SIG-M5 treated with dmso at 0.1 percent for 504 hours (cell line): ENCODE data around the gene SLC26A3.

Experiments used
- DNase-seq: peaks from one replicate; lab custom pipeline; 2025; ENCODE audit not compliant: unreplicated experiment; lab: John Stamatoyannopoulos, UW

Gene SLC26A3

GRCh38 chr7:107816011-107816566 is 13.1 kb upstream of the SLC26A3 start:
- no peak for DNase-seq

GRCh38 chr7:107815254-107815882 is 12.3 kb upstream of the SLC26A3 start:
- DNase-seq = no peak

- no peak for DNase-seq
Observed at GRCh38 chr7:107813524-107813923, 10.5 kb upstream of the SLC26A3 start.

GRCh38 chr7:107811934-107812333 is 8.9 kb upstream of the SLC26A3 start:
- no peak for DNase-seq

GRCh38 chr7:107810626-107811025 is 7.6 kb upstream of the SLC26A3 start:
- no peak for DNase-seq

GRCh38 chr7:107809179-107809578 is 6.2 kb upstream of the SLC26A3 start:
- no peak for DNase-seq

- DNase-seq = no peak
Observed at GRCh38 chr7:107799647-107800264, 3.3 kb downstream of the SLC26A3 start.

- no peak for DNase-seq
Observed at GRCh38 chr7:107792364-107792763, 10.7 kb downstream of the SLC26A3 start.

- no peak for DNase-seq
Observed at GRCh38 chr7:107789647-107790046, 13.4 kb downstream of the SLC26A3 start.

GRCh38 chr7:107788662-107789061 is 14.4 kb downstream of the SLC26A3 start:
- no peak for DNase-seq

- no peak for DNase-seq
Observed at GRCh38 chr7:107788216-107788615, 14.8 kb downstream of the SLC26A3 start.

- no peak for DNase-seq
Observed at GRCh38 chr7:107785926-107786325, 17.1 kb downstream of the SLC26A3 start.

GRCh38 chr7:107785170-107785569 is 17.9 kb downstream of the SLC26A3 start:
- DNase-seq = no peak

- no peak for DNase-seq
Observed at GRCh38 chr7:107783648-107784047, 19.4 kb downstream of the SLC26A3 start.

GRCh38 chr7:107782374-107782773 is 20.6 kb downstream of the SLC26A3 start:
- no peak for DNase-seq

- DNase-seq = no peak
Observed at GRCh38 chr7:107779647-107780099, 23.4 kb downstream of the SLC26A3 start.

- no peak for DNase-seq
Observed at GRCh38 chr7:107778283-107778682, 24.7 kb downstream of the SLC26A3 start.

- DNase-seq = no peak
Observed at GRCh38 chr7:107777702-107778101, 25.3 kb downstream of the SLC26A3 start.

- no peak for DNase-seq
Observed at GRCh38 chr7:107773027-107773426, 30.0 kb downstream of the SLC26A3 start.

- DNase-seq = no peak
Observed at GRCh38 chr7:107768263-107768662, 34.8 kb downstream of the SLC26A3 start.

- DNase-seq = no peak
Observed at GRCh38 chr7:107767391-107767790, 35.6 kb downstream of the SLC26A3 start.

GRCh38 chr7:107758667-107759066 is 44.4 kb downstream of the SLC26A3 start:
- no peak for DNase-seq

GRCh38 chr7:107754642-107755041 is 48.4 kb downstream of the SLC26A3 start:
- DNase-seq = no peak
